Osteoblast (primary cell): Measurements from ENCODE around the gene MAPKAP1. TPM values are rescaled to one million over a fixed set of nuclear protein-coding genes. Genes with fewer than 3 reads are reported as not detected.

ENCODE experiments used
- DNase-seq: peaks from one replicate; pipeline ENCODE4 v3.0.0; 2011; ENCODE audit warnings: low spot score, mixed read lengths; ENCODE audit not compliant: insufficient read length; ENCODE audit errors: missing footprints
- H2AFZ ChIP-seq: 2 replicates; pipeline ENCODE4 v1.6.0; 2011; ENCODE audit warnings: mild to moderate bottlenecking, low read length
- H3K27ac ChIP-seq: 2 replicates; pipeline ENCODE4 v1.5.1; 2011; ENCODE audit warnings: mild to moderate bottlenecking, low read depth, low read length, moderate library complexity
- H3K27me3 ChIP-seq: 2 replicates; pipeline ENCODE4 v1.6.0; 2012; ENCODE audit warnings: mild to moderate bottlenecking, control low read depth, inconsistent platforms, low read length, moderate library complexity; ENCODE audit not compliant: insufficient read depth
- H3K36me3 ChIP-seq: 2 replicates; pipeline ENCODE4 v1.5.1; 2011; ENCODE audit warnings: mild to moderate bottlenecking, low read length, control low read depth, moderate library complexity; ENCODE audit not compliant: insufficient read depth
- H3K4me1 ChIP-seq: 2 replicates; pipeline ENCODE4 v1.5.1; 2011; ENCODE audit warnings: mild to moderate bottlenecking, low read length, control low read depth, moderate library complexity; ENCODE audit not compliant: insufficient read depth
- H3K4me2 ChIP-seq: 2 replicates; pipeline ENCODE4 v1.6.0; 2011; ENCODE audit warnings: mild to moderate bottlenecking, low read length; ENCODE audit not compliant: insufficient read depth
- H3K4me3 ChIP-seq: fragments of 200-600 bp; sonication (generic); 3 replicates; pipeline ENCODE4 v1.5.1; 2012; ENCODE audit warnings: mild to moderate bottlenecking, low read length, inconsistent platforms; ENCODE audit not compliant: insufficient read depth
- H3K79me2 ChIP-seq: 2 replicates; pipeline ENCODE4 v1.6.0; 2012; ENCODE audit warnings: mild to moderate bottlenecking, low read length, control low read depth, inconsistent platforms; ENCODE audit not compliant: insufficient read depth
- H3K9me3 ChIP-seq: 2 replicates; pipeline ENCODE4 v1.5.1; 2011; ENCODE audit warnings: low read depth, low read length, control low read depth
- H4K20me1 ChIP-seq: 2 replicates; pipeline ENCODE4 v1.6.0; 2012; ENCODE audit warnings: mild to moderate bottlenecking, low read length, control low read depth; ENCODE audit not compliant: insufficient read depth
- CTCF ChIP-seq: IDR thresholded peaks from 2 replicates; pipeline ENCODE4 v1.5.1; 2011; ENCODE audit warnings: mild to moderate bottlenecking, low read depth, low read length, moderate library complexity; ENCODE audit errors: extremely low read depth
- total RNA-seq: library from RNA; depleted of rRNA; stranded (reverse); fragments of >200 nt; gene quantifications from 2 replicates; pipeline ENCODE4 v1.2.3, GENCODE V29; 2012

The MAPKAP1 gene
- total RNA-seq, 1 donor: 72.4 TPM

- TF ChIP-seq CTCF: no peak
- H3K4me2 ChIP-seq: no peak overlapping the region
- no peak overlapping the region for H3K4me3 ChIP-seq
- DNase-seq: no peak
- no peaks in the 10 kb centered on the region for H3K9me3 ChIP-seq
- peaks cover 9% of the 10 kb centered on the region for H3K36me3 ChIP-seq
- peaks cover 12% of the 10 kb centered on the region for H3K79me2 ChIP-seq
- no peaks in the 10 kb centered on the region for H3K27me3 ChIP-seq
- no peak overlapping the region for H3K27ac ChIP-seq
- H3K4me1 ChIP-seq: peaks cover 29% of the 10 kb centered on the region
- H4K20me1 ChIP-seq: peaks cover 8% of the 10 kb centered on the region
- no peak overlapping the region for H2AFZ ChIP-seq
These were observed 230.4 kb downstream of the MAPKAP1 start for GRCh38 chr9:125476645-125477044.

- no peaks in the 10 kb centered on the region for H3K27me3 ChIP-seq
- peaks cover 9% of the 10 kb centered on the region for H3K36me3 ChIP-seq
- no peak overlapping the region for H3K4me2 ChIP-seq
- H3K4me3 ChIP-seq: no peak overlapping the region
- no peak overlapping the region for H2AFZ ChIP-seq
- H3K4me1 ChIP-seq: peaks cover 29% of the 10 kb centered on the region
- H3K27ac ChIP-seq: no peak overlapping the region
- TF ChIP-seq CTCF: no peak
- H3K9me3 ChIP-seq: no peaks in the 10 kb centered on the region
- H3K79me2 ChIP-seq: peaks cover 19% of the 10 kb centered on the region
- H4K20me1 ChIP-seq: peaks cover 8% of the 10 kb centered on the region
- DNase-seq: no peak
These were observed 231.6 kb downstream of the MAPKAP1 start for GRCh38 chr9:125475385-125475784.

GRCh38 chr9:125472926-125473701, 233.9 kb downstream of the MAPKAP1 start:
- Histone ChIP-seq H3K27me3 (no peaks in the 10 kb centered on the region), H3K4me3 (peak overlapping the region; percentile 46)

More at GRCh38 chr9:125472926-125473701, 233.9 kb downstream of the MAPKAP1 start:
- no peak for DNase-seq
- H2AFZ ChIP-seq: no peak overlapping the region
- no peaks in the 10 kb centered on the region for H3K9me3 ChIP-seq
- H3K79me2 ChIP-seq: peaks cover 22% of the 10 kb centered on the region
- H3K4me2 ChIP-seq: peak overlapping the region; percentile 77
- peak overlapping the region; percentile 69 for H3K27ac ChIP-seq
- peaks cover 8% of the 10 kb centered on the region for H4K20me1 ChIP-seq
- TF ChIP-seq CTCF: no peak
- peaks cover 29% of the 10 kb centered on the region for H3K4me1 ChIP-seq
- peaks cover 9% of the 10 kb centered on the region for H3K36me3 ChIP-seq
